Activated naive CD4-positive, alpha-beta T cell (primary cell): Measurements from ENCODE around the gene CST11.

ENCODE experiments used
- DNase-seq, 4 experiments: peaks; one replicate each; lab custom pipeline; 2025; lab: John Stamatoyannopoulos, UW

The CST11 gene

DNA sequence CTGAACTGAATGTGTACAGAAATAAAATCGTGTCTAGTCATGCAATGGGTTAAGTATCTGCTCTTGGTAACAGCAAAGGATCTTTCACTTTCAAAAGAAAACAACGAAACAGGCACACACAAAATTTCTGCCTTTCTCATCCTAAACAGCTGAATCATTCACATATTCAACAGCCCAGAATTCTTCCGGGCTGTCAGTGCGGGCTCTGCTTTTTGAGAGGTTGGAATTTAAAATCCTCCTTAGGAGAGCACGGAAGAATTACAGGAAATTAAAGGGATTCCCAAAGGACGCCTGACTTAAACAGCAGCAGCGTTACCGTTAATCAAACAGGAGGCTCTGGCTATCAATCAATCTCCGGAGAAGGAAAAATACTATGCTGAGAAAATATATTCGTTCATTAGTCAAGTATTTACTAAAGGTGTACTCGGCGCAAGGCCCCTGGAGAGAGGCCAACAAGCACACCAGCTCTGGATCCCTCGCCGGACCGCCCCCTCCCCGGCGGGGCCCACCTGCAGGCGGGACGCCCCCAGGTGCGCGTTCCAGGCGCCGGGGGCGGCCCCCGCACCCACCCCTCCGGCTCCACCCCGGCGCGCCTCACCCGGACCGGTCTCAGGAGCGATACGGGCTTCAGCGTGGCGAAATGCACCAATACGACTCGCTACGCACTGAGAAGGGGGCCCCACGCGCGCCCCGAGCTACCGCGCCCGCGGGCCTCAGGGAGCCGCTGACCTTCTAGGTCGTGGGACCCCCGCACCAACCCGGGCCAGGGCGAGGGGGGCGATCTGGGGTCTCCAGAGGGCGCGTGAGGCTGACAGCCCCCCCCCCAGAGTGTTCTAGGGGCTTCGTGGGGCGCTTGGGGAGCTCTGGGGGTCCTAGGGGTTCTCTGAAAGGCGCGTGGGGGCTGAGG lies 32.4 kb downstream of the CST11 start:
- peak in 2 of 4 experiments; percentile 18 to 29 for DNase-seq

DNA sequence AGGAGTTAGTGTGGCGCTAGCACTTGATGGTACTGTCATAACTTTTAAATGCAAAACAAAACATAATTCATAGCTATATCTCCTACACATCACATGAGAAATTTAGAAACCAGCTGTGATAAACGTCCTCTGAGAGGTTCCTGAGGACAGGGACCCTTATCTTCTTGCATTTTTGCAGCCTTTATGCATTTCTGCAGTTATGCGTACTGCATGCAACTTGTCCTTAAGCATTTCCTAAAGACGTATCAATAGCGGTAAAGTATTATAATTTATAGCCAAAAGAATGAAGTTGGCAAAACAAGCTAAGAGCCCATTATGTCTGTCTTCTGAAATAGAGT lies 33.0 kb downstream of the CST11 start:
- no peak for DNase-seq

DNA sequence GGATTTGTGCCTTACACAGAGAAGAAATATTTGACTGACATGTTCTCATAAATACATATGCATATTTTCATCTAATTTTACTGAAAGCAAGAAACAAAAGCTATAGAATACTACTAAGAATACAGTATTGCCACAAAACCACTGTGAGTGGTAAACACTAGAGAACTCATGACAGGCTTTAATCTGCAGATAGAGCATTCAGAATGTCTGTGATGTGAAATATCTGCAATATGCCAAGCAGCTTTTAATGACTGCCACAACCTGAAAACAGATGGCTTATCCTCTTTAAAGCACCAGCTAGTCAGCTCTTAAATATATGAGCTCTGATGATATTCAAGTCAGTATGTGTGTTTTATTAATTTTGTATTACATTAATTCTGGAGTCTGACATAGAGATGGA lies 34.8 kb downstream of the CST11 start:
- no peak for DNase-seq

DNA sequence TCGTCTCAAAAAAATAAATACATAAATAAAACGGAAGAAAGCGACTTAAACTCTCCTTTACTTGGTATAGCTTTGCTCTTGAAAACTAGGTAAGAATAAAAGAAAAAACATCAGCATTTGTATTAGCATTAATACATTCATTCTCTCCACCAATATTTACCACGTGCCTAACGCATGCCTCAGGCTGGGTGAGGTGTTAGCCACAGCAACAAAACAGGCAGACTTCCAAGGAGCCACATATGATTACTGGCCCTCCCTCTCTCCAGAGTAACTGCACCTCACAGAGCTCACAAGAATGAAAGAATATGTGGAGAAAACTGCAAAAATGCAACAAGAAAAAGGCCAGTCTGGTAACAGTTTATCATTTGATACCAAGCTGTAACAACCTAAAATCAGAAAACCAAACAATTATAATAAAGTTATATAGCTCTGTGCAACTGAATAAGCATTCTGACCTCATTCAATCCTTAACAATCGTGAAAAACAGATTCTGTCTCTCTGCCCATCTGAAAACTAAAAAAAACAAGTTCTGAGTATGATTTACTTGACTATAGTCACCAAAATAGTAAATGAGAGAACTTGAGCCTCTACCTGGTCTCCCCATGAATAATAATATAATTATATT lies 36.6 kb downstream of the CST11 start:
- DNase-seq = no peak

DNA sequence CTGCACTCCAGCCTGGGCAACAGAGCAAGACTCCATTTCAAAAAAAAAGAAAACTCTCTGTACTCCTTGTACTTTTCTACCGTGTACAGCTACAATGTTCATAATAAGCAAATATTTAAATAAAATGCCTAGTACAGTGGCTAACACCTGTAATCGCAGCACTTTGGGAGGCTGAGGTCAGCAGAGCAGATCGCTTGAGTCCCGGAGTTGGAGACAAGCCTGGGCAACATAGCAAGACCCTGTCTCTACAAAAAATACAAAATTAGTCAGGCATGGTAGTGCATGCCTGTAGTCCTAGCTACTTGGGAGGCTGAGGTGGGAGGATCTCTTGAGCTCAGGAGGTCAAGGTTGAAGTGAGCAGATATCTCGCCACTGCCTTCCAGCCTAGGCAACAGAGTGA lies 37.1 kb downstream of the CST11 start:
- DNase-seq = no peak

DNA sequence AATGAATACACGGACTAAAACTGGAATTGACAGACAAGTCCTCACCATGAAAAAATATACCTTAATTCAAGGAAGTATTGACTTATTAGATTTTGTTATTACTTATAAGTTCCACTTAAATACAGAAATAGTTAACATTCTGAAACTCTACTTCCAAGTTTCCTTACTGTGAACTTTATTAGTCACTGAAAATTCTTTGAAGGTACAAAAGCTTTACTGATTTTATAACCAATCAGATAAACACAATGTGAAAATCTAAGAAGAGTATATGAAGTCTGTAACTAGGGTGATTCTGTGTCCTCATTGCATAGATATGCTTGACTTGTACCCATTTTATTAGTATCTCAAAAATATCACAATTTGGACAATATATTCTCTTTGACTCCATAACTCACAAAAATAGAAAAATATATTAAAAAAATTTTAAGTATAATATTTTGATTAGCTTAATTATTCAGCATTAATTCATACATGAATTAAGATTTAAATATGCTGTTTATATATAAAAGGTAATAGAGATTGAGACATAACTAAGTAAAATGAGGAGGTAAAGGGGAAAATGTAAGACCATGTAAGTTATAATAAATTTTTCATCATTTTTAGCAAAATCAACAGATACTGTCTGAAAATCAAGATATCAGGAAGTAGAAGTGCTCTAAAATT lies 38.0 kb downstream of the CST11 start:
- no peak for DNase-seq

DNA sequence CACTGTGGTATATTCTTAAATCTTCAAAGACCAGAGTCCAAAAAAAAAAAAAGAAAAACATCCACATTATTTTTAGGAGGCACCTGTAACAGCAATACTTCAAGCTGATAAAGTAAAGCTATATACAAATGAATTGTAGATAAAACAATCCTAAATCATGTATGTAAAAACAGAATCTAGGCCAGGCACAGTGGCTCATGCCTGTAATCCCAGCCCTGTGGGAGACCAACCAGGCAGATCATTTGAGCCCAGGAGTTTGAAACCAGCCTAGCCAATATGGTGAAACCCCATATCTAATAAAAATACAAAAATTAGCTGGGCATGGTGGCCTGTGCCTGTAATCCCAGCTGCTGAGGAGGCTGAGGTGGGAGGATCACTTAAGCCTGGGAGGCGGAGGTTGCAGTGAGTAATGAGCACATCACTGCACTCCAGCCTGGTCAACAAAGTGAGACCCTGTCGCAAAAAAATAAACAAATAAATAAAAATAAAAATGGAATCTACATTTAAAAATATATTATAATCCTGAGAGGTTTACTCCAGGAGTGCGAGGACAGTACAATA lies 38.7 kb downstream of the CST11 start:
- DNase-seq = no peak

DNA sequence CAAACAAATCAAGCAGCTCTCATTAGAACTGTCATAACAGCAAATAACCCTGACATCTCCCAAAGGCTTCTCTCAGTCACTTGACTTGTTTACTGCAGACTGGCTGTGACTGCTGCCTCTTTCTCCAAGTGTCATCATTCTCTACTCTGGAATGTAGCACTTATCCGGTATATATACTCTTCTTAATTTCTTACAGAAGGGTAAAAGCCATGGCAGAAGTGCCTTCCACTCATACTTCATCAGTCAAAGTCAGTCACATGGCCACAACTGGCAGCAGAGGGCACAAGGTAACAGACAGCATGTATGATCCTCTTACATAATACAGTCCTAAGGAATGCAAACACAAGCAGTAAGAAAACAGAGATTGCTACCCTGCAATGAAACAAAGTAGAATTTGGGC lies 40.6 kb downstream of the CST11 start:
- no peak for DNase-seq

DNA sequence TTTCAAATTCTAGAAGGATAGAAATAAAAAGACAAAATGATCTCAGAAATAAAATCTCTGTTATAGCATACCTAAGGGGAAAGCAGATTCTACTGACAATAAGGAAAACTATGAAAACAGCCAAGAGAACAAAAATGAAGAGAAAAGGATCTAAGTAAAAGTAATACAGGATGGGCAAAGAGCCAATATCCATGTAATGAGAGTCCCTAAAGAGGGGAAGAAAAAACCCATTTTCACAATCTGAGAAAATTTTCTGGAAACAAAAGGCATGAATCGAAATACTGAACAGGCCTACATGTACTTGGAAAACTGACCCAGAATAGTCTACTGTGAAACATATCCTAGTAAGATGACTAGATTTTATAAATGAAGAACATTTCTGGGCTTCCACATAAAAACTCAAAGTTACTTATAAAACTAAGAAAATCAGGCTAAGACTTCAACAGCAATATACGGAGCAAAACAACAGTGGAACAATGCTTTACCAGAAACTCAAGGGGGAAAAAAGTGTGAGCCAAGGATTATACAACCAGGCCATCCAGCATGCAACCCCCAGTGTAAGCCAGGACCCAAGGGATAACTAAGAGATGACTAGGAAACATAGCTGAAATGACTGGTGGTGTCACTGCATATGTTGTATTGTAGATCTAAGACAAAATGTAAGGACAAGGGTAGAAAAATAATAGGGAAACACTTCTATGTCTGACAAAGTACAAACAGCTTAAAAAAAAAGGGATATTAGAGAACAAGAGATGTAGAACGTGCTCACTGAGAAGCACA lies 41.6 kb downstream of the CST11 start:
- DNase-seq = no peak

DNA sequence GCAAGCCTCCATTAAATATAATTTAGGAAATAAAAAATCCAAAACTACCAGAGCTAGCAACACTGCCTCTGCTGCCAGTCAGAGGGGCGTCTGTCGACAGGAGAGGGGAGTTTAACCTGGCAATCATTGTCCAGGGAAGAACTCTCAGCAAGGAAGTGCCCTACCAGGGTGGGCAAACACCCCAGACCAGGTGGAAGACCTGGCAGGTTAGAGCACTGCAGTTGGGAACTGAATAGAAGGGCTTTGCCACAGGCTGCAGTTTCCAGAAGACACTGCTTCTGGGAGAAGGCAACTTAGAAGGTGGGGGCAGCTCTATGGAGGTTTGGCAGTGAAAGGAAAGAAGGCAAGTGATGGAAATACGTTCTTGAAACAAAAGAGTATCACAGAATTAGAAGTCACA lies 42.9 kb downstream of the CST11 start:
- no peak for DNase-seq

DNA sequence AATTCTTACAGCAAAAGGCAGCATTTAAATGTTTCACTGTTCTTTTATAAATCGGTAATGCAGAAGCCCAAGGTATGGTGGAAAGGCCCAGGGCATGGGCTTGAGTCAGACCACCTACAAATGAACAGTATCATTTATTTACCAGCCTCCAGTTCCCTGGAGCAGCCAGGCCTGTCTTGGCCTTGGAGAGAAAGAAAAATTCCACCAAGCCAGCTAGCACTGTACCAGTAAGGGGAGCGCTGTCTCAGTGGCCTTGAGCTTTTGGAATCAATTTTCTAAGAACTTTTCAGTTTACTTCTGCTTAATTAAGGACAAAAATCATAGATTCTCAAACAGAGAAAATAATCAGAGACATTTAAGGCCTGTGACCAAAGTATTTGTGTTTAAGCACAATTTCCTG lies 43.7 kb downstream of the CST11 start:
- no peak for DNase-seq

DNA sequence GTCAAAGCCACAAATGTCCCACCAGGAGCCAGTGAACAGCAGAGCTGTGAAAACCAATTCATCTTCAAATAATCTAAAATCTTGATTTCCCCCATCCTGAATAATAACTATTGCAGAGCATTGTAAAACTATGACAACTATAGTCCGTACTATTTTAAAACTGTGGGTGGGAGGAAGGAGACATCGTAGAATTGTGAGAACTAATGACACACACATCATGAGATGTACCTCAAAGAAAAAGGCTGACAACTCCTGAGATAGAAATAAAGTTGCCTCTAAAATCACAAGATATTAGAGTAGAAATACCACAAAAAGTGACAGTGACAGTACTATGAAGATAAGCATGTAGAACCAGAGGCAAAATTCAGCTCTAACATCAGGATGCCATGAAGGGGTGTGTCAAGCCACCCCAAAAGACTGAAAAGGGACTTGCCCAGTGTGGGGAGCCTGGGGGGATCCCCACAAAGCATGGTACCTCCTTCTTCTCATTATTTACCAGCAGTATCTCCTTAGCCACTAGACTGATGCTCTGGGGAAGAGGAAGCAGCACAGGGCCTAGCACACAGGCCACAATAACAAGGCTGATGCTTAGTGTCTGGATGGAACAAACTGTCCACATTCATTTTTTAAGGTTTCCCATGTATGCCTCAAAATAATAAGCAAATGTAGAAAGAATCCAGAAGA lies 44.8 kb downstream of the CST11 start:
- no peak for DNase-seq

DNA sequence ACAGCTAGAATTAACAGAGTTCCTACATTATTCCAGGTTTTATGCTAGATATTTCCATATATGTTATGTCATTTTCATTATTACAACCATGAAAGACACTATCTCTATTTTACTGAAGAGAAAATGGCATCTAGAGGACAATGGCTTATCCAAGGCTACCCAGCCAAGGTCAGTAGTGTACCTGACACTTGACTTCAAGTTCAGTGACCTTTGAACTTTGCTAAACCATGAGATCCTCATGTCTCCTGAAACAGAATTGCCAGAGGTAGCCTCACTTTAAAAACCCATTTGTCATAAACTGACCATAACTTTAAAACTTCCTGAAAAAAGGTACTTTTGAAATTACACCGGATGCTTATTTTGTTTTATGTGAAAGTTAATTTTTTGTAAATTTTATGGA lies 45.8 kb downstream of the CST11 start:
- DNase-seq = no peak

DNA sequence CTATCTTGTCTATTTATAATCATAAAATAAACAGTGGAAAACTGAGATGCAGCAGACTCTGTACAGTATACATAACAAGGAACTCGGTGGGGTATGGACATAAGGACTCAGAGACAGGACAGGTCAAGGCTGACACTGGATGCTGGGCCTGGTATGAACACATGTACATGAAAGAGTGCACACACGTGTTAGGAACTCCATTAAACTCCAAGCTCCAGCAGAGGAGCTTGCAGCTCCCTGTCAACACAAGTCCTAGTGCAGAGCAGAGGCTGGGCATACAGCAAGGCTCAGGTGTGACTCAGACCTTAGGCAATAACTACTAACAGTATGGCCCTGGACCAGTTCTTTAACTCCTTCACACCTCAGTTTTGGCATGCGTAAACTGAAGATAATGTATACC lies 48.5 kb downstream of the CST11 start:
- DNase-seq = no peak

DNA sequence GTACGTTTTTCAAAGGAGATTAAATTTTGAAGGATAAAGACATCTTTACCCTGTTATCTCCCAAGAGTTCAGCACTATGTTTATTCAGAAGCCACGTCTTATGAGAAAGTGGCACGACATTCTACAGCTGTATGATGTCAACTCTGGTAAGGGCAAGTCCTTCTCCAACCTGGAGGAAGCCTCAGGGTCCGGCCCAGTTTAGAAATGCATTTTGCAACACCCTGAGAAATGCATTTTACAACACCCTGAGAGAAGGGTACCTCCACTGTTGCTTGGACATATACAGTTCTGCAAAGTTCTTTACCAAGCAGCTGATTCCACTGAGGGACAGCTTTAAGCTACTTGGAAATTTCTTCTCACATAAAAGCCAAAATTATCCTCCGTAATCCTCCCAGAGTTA lies 48.9 kb downstream of the CST11 start:
- no peak for DNase-seq

DNA sequence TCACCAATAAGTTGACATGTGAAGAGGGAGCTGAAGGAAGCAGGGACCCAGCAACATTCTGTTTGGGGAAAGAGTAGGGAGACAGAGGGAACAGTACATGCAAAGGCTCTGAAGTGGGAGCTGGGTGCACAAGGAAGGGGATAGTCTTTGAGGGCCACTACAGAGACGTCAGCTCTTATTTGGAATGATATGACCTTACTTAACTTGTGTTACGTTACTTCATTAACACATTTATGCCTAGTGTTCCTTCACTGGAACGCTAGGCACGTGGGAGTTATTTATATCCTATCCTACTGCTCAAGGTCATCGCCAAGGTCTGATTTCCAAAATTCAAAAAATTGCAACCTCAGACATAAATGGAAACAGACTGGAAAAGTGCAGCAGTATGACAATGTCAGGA lies 51.6 kb downstream of the CST11 start:
- no peak for DNase-seq
